Transverse colon (tissue), 4 donors: ENCODE results near the gene RIMOC1. TPM values are rescaled to one million over a fixed set of nuclear protein-coding genes. Genes with fewer than 3 reads are reported as not detected.

Experiments used
- DNase-seq: peaks from one replicate; pipeline ENCODE4 v3.0.0-alpha.2; 2019
- H3K27ac ChIP-seq, 4 donors: fragments of 200-600 bp; sonication (generic); 2 replicates each; pipeline ENCODE4 v1.5.1; 2016 to 2018; ENCODE audit warnings: inconsistent platforms in 4 of 4
- H3K27me3 ChIP-seq: fragments of 200-600 bp; sonication (generic); 2 replicates; pipeline ENCODE4 v1.5.1; 2017; ENCODE audit warnings: inconsistent platforms
- H3K36me3 ChIP-seq, 4 donors: fragments of 200-600 bp; sonication (generic); 2 replicates each; pipeline ENCODE4 v1.5.1; 2017 to 2019; ENCODE audit warnings: inconsistent platforms in 4 of 4
- H3K4me1 ChIP-seq, 4 donors: fragments of 200-600 bp; sonication (generic); 2 replicates each; pipeline ENCODE4 v1.5.1; 2017 to 2020; ENCODE audit warnings: inconsistent platforms in 4 of 4
- H3K4me3 ChIP-seq, 4 donors: fragments of 200-600 bp; sonication (generic); 1 replicate in 1 of 4; 2 replicates in 3 of 4; pipeline versions ENCODE4 v1.5.1 to v1.6.1; 2017 to 2019; ENCODE audit warnings: inconsistent platforms in 4 of 4
- H3K9me3 ChIP-seq, 2 donors: fragments of 200-600 bp; sonication (generic); 2 replicates each; pipeline ENCODE4 v1.5.1; 2017 to 2019; ENCODE audit warnings: inconsistent platforms in 2 of 2
- CTCF ChIP-seq, 5 experiments: fragments of 200-600 bp in 3 of 5; fragments of 450-650 bp in 2 of 5; sonication (generic) in 3 of 5; IDR thresholded peaks; 1 replicate in 2 of 5; 2 replicates in 3 of 5; pipeline ENCODE4 v1.5.1; 2016 to 2017; ENCODE audit warnings: antibody characterized with exemption in 5 of 5, inconsistent platforms in 3 of 5, mild to moderate bottlenecking in 2 of 5, moderate library complexity in 1 of 5
- EP300 ChIP-seq: sonication (generic); formaldehyde crosslinking; IDR thresholded peaks from one replicate; pipeline ENCODE4 v1.6.1; 2017; ENCODE audit warnings: antibody characterized with exemption, low read depth
- POLR2A ChIP-seq: fragments of 450-650 bp; IDR thresholded peaks from one replicate; pipeline ENCODE4 v1.6.1; 2016; ENCODE audit warnings: antibody characterized with exemption, mild to moderate bottlenecking, moderate library complexity
- POLR2AphosphoS5 ChIP-seq, 3 donors: sonication (generic); formaldehyde crosslinking; IDR thresholded peaks; one replicate each; pipeline ENCODE4 v1.6.1; 2016; ENCODE audit warnings: antibody characterized with exemption in 3 of 3
- WGBS, 2 donors: methylation state at CpG; one replicate each; pipeline ENCODE4 v1.1.5; 2018; ENCODE audit warnings: low coverage in 1 of 2; 5-methylcytosine and 5-hydroxymethylcytosine counted together
- in situ Hi-C, 4 donors: fragments of 200-750 bp; cut with MboI; loops; one replicate each; pipeline versions ENCODE4 v1.15.0 to v1.15.1; 2017; ENCODE audit warnings: low sequenced_read_pairs in 3 of 4, low pct_ligation_motif_present in 1 of 4, low pct_unique_long_range_greater_than_20kb in 1 of 4
- intact Hi-C: fragments of 100-400 bp; cut with DNase I; formaldehyde crosslinking; loops from one replicate; pipeline ENCODE4 v1.15.1; 2023; ENCODE audit warnings: low total_unique reads
- total RNA-seq, 4 donors: library from RNA; depleted of rRNA; stranded (reverse); fragments of >200 nt; gene quantifications; one replicate each; pipeline ENCODE4 v1.1.0, GENCODE V29; 2016

RIMOC1 gene
- total RNA-seq, 4 donors from 2014 or later = 10.9 to 19.8 (median 15.6) TPM

DNA sequence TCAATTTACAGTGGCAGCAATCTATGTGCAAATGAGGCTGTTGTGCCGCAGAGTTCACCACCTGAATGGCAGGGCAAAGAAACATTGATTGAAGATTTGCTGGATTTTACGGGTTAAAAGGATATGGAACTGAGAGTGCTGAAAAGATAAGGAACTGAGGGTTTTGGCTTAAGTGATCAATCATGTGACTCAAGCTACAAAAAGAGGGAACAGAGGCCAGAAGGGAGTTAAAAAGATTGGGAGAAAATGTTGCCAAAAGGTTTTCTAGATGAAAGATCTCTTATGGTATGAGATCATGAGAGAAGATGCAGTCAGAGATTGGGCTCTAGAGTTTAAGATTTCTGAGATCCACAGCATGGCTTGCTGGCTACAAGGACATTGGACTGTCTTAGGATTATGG lies 7.9 kb upstream of the RIMOC1 start:
- H3K9me3 ChIP-seq = no peaks in the 10 kb centered on the region
- 54 to 69% methylated on average over 2 of the region's 2 CpGs for WGBS, 2 donors
- H3K36me3 ChIP-seq = no peaks in the 10 kb centered on the region
- no peaks in the 10 kb centered on the region for H3K4me1 ChIP-seq
- in situ Hi-C loops = loop anchor here in 1 of 4 donors (25.0 kb wide), 1 partner anchor 691 kb away; no protein-coding TSS in a partner anchor
- H3K27ac ChIP-seq = no peak overlapping the region
- H3K4me3 ChIP-seq = no peak overlapping the region
- H3K27me3 ChIP-seq = peaks cover 40% of the 10 kb centered on the region
- DNase-seq = no peak
- TF ChIP-seq CTCF (IDR thresholded peaks at IDR 0.05) (no peak), POLR2A (no peak), EP300 (no peak), POLR2AphosphoS5 (IDR thresholded peaks at IDR 0.05) (no peak)
- intact Hi-C loops = no loop called here

GRCh38 chr5:41903382-41903891 lies 707 bp upstream of the RIMOC1 start:
- WGBS, 2 donors = 35 to 39% methylated on average over 5 to 8 of the region's 8 CpGs
- no peak for TF ChIP-seq POLR2AphosphoS5 (IDR thresholded peaks at IDR 0.05)
- TF ChIP-seq CTCF (IDR thresholded peaks at IDR 0.05) = no peak
- no peak for TF ChIP-seq EP300
- TF ChIP-seq POLR2A = no peak
- Histone ChIP-seq H3K4me1 (peaks cover 9 to 38% (median 13%) of the 10 kb centered on the region in 4 donors), H3K4me3 (peak overlapping the region; percentile 30 to 87 (median 54)), H3K9me3 (no peaks in the 10 kb centered on the region), H3K27ac (peak overlapping the region; percentile 78 to 92 (median 89)), H3K36me3 (peaks cover 0 to 9% (median under 1%) of the 10 kb centered on the region in 4 donors), H3K27me3 (peaks cover 23% of the 10 kb centered on the region)
- intact Hi-C loops (no loop called here), in situ Hi-C loops (no loop called here)
- DNase-seq = no peak

- Histone ChIP-seq H3K9me3 (no peaks in the 10 kb centered on the region), H3K27ac (no peak overlapping the region), H3K36me3 (peaks cover 0 to 35% (median 15%) of the 10 kb centered on the region in 4 donors), H3K4me1 (peaks cover 9 to 38% (median 13%) of the 10 kb centered on the region in 4 donors), H3K4me3 (no peak overlapping the region), H3K27me3 (peaks cover 4% of the 10 kb centered on the region)
- in situ Hi-C loops (no loop called here), intact Hi-C loops (no loop called here)
- DNase-seq = no peak
- no peak for TF ChIP-seq POLR2AphosphoS5 (IDR thresholded peaks at IDR 0.05)
- TF ChIP-seq POLR2A = no peak
- TF ChIP-seq CTCF (IDR thresholded peaks at IDR 0.05) = no peak
- no peak for TF ChIP-seq EP300
- WGBS, 2 donors = 72 to 84% methylated on average over 2 of the region's 2 CpGs
Observed at GRCh38 chr5:41906151-41906550, 2.0 kb downstream of the RIMOC1 start.

DNA sequence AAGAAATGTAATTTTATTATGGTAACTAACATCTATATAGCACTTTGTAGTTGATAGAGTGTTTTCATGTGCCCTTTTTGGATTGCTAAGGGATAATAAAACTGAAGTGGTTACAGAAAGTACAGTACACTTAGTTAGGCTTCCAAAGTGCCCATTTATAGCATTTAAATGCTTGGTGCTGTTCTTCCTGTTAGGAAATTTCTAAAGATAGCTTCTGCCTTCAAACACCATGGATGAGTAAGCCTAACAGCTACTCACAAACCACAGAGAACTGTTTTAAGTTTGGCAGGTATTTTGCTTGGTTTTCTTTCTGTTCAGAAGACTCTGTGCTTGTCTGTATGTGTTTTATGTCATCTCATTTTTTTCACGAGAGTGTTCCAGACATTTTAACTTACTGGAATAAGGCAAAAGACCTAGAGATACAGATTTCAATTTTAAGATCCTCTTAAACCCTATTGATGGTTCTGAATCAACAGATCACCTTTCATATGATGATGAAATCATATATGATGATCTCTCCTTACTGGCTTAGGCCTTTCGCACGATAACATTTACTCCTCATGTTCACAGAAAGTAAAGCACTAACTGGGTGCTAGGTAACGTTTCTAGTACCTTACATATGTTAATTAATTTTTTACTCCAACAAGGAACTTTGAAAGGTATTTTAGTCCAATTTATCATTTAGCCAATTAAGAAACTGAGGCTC lies 4.4 kb downstream of the RIMOC1 start:
- intact Hi-C loops = no loop called here
- no peaks in the 10 kb centered on the region for H3K9me3 ChIP-seq
- H3K36me3 ChIP-seq = peaks cover 0 to 59% (median 27%) of the 10 kb centered on the region in 4 donors
- WGBS, 2 donors = 81 to 89% methylated on average over 4 of the region's 4 CpGs
- in situ Hi-C loops = no loop called here
- peak overlapping the region in 3 of 4 donors; percentile 21 to 42 (median 26) for H3K27ac ChIP-seq
- no peak for TF ChIP-seq POLR2AphosphoS5 (IDR thresholded peaks at IDR 0.05)
- TF ChIP-seq CTCF (IDR thresholded peaks at IDR 0.05) = no peak
- TF ChIP-seq EP300 = no peak
- no peak for TF ChIP-seq POLR2A
- peaks cover 9 to 33% (median 11%) of the 10 kb centered on the region in 4 donors for H3K4me1 ChIP-seq
- DNase-seq = no peak
- no peak overlapping the region for H3K4me3 ChIP-seq
- no peaks in the 10 kb centered on the region for H3K27me3 ChIP-seq
